M059J (cell line): ENCODE results near the gene PARVB. TPM values are rescaled to one million over a fixed set of nuclear protein-coding genes. Genes with fewer than 3 reads are reported as not detected.
"Not testable (repeated sequence)": the region's sequence is repeated elsewhere in the genome, so short reads cannot be mapped to it uniquely, and the experiment has no call there.

Experiments used
- DNase-seq: peaks from one replicate; pipeline ENCODE4 v3.0.0-alpha.2; 2012; ENCODE audit warnings: low read depth
- total RNA-seq: library from RNA; depleted of rRNA; stranded (reverse); fragments of >200 nt; shearing (Covaris generic); gene quantifications from 2 replicates; pipeline ENCODE4 v1.2.3, GENCODE V29; 2014

PARVB gene
- total RNA-seq, 1 experiment from 2014 or later: 0.15 TPM

DNA sequence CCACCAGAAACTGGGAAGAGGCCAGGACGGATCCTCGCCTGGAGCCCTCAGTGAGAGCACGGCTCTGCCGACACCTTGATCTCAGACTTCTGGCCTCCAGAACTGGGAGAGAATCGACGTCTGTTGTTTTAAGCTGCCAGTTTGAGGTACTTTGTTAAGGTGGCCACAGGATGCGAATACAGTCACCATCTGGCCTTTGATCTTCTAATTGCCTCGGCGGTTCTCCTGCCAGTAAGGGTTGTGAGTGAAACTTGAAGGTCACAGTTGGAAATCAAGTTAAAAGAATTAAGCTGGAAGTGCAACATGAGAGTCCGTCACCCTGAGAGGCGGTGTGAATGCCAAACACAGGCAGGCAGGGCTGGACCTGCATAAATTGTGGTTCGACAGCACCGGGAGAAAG is 27.9 kb downstream of the PARVB start:
- DNase-seq: no peak

DNA sequence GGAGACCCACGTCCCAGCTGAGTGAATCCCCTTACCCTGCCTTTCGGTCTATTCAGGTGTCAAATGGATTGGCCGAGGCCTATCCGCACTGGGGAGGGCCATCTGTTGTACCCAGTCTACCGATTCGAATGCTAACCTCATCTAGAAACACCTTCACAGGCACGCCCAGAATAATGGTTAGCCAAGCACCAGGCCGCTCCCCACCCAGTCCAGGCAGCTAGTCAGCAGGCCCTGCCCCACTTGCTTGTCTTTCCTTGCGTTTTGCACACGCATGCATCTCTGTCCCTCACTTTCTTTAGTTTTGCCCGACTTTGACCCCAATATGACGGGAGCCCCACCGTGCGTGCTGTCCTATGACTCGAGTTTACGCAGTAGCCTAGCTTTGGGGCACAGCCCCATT is 31.7 kb downstream of the PARVB start:
- DNase-seq: no peak

DNA sequence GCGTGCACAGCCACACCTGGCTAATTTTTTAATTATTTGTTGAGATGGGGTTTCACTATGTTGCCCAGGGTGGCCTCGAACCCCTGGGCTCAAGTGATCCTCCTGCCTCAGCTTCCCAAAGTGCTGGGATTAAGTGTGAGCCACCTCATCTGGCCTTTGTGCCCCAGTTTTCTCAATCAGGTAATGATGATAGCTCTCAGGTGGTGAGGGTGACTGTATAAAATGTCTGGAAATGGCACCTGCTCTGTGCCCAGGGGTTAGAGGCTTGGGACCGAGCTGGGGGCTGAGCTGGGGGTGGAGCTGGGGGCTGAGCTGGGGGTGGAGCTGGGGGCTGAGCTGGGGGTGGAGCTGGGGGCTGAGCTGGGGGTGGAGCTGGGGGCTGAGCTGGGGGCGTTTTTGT is 32.5 kb downstream of the PARVB start:
- DNase-seq: not testable (repeated sequence)

DNA sequence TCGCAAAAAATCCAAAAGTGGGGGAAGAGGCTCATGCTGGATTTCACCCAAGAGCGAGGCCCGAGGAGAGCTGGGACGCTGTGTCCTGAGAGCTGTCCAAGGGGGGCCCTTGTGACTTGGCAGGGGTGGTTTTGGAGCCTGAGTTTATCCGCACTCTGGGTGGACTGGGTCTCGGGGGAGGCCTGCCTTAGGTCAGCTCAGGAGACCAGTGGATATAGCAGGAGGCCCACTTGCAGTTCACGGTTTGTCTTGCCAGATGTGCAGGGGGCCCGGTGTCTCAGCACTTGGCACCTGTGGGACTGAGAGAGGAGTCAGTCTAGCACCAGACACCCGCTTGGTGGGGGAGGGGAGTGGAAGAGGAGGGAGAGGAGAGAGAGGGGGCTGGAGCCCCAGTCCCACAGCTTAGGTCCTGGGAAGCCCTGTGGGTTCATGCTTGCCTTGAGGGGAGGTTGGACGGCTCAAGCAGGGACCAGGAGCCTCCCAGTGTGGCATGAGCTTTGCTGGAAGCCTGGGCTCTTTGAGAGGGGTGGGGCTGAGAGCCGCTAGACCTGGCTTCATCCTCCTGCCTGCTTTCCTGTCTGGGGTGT is 33.4 kb downstream of the PARVB start:
- DNase-seq: no peak

DNA sequence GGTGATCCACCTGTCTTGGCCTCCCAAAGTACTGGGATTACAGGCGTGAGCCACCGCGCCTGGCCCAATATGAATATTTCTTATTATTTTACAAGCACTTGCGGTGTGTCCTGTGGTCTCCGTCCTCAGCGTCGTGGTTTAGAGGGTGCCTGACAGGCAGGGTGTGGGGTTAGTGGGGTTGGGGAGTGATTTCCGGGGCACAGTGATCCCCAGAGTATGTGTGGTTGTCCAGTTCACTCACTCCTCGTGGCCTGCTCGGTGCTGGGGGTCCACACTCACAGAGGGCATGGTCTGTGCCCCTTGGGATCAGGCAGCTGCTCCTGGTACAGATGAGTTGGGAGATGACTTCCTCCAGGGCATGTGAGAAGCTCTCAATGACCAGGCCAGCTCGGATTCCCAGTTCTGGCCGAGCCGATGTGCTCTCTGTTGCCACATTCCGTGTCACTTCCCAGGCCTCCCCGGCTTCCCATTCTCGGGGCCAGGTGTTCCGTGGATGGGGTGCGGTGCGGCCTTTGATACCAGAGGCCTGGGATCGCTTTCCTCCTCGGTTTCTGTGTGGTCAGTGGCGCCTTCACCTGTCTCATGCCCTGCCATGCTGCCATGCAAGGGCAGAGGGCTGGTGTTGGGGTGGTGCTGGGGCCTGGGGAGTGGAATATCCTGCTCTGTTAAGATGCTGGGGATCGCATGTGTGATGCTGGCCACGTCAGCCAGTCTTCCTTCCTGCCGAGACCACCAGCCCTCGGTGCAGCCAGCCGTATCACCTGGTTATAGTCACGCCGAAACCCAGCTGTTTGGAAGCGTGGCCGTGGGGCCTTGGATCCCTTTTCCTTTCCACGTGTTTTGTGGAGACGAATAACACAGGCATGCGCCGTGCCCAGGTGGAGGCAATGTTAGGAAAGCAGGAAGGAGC is 39.6 kb downstream of the PARVB start:
- no peak for DNase-seq

DNA sequence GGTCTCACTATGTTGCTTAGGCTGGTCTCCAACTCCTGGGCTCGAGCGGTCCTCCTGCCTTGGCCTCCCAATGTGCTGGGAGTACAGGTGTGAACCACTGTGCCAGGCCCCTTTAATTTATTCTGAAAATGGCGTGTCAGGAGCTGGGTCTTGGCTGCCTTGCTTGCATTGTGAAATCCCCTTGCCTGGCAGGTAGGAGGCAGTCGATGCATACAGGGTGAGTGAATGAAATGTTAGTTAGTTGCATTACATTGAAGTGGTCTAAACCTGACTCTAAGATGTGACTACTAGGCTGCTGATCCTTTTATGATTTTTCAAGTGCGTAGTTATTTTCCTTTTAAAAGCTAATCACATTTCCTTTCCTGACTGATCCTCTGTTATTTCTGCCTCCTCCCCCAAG is 42.9 kb downstream of the PARVB start:
- no peak for DNase-seq

DNA sequence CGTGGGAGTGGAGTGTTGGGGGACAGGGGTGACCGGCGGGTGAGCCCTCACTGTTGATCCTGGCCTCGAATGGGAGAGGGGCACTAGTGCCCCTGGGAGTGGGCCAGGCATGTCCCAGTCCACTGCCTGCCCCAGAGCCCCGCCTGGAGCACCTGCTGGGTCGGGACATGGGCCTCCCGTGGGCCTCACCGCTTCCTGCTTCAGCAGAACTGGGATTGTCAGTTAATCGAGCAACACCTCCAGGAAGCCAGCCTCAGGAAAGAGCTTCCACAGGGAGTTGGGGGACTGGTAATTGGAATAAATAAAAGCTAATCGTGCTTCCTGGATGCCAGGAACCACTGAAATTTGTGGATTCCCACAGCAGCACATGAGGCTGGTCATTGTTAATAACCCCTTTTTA is 43.8 kb downstream of the PARVB start:
- DNase-seq: no peak

DNA sequence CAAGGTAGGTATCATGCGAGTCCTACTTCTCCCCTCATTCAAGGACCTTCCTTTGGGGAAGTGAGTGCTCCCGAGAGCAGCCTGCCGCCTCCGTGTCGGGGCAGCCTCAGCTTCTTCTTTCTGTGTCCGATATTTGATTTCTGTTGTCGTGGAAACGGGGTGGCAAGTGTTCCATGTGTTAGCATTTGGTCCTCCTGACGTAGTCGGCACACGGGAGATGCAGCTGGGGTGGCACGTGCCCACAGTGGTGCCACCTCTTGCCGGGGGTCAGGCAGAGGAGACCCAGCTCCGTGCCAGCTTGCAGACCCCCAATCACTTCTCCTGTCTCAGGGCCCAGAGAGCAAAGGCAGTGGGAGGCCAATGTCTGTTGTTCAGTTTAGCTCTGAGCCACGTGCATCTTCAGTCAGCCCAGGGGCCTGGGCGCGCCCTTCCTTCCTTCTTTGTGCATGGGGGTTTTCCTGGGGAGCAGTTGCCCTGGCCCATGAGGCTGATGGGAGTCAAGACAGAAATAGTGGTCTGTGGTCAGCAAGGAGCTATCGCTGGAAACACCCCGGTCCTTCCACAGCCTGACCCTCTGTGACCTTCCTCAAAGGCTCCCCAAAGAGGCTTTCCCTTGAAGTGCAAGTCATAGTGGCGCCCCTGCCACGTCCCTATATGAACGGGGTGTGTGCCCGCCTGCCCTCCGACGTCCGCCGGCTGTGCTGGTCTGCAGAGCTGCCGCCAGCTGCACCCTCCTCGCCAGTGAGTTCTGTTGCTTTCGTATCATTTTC is 44.5 kb downstream of the PARVB start:
- peak; percentile 14 for DNase-seq

DNA sequence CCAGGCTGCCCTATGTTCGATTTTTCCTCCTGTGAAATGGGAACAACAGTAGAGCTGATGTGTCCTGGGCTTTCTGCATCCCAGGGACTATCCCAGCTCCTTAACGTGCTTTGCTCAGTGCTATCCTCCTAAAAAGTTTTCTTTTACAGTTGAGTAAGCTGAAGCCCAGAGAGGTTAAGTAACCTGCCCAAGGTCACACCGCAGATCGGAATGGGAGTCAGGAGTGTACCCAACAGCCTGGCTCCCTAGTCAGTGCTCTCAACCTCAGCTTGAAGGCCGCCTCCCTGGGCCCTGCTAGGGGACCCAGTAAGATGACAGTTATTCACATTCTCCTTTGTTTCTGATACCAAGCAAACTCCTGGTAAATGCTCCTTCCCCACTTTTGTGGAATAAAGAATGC is 45.9 kb downstream of the PARVB start:
- no peak for DNase-seq

DNA sequence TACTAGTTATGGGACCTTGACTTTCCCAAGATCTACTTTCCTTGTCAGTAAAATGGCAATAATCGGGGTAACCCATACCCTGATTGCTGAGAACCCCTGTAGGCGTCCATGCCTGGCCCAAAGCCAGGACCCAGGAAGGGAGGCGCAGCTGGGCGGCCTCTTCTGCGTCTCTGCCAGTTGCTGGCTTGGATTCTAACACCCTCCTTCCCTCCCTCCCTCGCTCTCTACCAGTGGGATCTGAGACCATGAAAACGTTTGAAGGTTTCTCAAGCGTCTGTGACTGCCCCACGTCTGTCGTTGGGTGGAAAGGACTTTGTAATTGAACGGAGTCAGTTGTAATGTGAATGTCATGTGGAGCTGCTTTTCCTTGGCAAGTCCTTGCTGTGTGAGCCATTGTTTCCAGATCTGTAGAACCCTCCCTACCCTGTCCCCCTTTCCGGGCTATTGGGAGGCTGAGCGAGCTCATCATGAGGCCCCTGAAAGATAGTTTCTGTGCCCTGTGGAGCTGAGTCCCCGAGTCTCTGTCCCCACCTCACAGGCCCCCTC is 47.8 kb downstream of the PARVB start:
- DNase-seq: no peak

DNA sequence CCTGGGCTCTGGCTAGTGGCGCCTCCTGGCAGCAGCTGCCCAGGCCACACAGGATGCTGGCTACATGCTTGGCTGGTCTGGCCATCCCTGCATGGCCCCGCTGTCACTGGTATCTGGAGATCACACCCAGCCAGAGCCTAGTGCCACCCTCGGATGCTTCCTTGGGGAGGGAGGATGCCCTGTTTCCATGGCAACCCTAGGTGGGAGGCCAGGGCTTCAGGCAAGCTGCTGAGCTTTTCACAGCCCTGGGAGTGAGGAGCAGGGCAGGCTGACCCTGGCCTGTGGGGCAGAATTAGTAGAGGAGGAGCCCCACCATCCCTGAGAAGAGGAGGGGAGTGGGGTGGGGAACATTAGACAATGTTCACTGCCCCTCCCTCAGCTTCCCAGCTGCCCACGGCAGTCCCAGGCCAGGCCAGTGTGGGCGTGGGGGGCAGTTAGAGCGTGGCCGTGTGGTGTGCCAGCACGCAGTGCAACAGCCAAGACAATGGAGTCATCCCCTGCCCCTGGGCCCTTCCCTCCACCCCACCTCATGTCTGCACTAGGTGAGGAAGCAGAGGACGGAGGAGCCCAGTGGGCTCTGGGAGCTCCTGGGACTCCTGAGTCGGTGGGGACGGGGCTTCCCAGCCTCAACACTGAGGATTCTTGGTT is 50.4 kb downstream of the PARVB start:
- DNase-seq: no peak

DNA sequence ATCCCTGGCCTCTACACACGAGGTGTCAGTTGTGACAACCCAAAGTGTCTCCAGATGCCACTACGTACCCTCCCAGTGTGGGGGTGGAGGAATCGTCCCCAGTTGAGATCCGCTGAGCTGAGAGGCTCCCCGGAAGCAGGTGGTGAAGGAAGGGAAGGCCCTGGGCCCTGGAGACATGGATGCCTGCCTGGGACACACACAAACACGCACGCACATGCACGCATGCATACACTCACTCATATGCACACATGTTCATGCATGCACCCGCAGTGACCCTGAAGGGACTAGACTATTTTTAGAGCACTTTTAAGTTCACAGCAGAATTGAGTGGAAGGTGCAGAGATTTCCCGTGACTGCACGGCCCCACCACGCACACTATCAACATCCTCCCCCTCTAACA is 50.9 kb downstream of the PARVB start:
- DNase-seq: no peak

DNA sequence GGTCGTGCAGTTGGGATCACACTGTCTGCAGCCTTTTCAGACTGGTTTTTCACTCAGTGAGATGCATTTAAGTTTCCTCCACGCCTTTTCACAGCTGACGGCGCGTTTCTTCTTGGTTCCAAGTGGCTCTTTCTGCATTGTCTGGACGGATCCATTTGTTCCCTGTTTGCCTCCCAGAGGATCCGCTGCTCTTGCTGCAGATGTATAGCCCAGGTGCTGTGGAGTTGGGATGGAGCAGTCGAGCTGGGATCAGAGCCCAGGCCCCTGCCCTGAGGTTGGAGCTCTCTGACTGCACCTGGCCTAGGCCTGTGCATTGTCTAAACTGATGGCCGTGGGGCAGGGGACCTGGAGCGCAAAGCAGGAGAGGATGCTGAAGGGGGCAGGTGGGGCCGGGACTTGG is 51.6 kb downstream of the PARVB start:
- DNase-seq: no peak

DNA sequence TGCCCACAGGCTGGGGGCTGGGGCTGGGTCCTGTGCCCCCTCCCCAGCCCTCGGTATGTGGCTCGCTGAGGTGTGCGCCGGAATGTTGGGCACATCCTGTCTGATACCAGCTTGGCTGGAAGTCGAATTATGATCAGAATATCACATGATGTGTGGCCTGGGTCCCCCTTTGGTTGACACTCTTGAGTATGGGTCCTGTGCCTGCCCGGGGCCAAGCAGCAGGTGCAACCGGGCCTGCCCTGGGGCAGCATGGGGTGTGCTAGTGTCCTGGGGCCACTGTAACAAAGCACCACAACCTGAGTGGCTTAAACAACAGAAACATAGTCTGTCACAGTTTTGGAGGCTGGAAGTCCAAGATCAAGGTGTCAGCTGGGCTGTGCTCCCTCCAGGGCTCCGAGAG is 52.7 kb downstream of the PARVB start:
- no peak for DNase-seq

DNA sequence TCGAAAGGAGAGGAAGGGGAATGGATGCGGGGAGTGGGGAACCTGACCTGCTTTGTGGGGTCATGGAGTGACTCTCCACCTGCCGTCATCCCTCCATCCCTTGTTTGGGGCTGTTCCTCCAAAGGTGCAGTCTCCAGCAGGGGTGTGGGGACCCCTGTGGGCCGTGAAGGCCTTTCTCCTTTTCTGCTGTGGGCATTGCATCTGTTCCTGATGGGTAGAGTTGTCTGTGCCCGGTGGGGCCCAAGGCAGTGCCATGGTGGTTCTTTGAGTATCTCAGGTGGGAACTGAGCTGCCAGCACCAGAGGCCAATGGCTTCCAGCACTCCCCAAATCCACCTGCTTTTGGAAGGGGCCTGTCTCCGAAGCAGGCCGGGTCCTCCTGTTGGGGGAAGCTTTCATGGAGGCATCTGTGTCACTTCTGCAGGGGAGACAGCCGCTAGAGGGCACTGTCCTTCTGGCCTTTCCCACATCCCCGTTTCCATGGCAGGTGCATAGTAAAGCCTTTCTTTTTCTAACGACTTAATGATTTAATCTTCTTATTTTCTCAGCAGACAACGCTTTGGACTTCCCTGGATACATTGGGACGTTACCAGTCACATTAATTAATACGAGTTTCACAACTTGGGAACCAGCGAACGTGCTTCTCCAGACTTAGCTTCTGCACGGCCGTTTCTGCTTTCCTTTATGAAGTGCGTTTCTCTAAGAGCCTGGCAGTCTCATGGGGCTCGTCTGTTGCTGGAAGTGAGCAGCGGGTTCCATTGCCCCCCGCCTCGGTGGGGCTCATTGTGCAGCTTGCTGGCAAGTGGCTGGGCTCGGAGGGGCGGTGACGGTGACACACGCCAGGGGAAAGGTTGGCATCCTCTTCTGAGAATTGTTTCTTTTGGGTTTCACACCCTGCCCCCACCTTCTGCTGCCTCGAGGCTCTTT is 57.1 kb downstream of the PARVB start:
- peak; percentile 51 for DNase-seq

DNA sequence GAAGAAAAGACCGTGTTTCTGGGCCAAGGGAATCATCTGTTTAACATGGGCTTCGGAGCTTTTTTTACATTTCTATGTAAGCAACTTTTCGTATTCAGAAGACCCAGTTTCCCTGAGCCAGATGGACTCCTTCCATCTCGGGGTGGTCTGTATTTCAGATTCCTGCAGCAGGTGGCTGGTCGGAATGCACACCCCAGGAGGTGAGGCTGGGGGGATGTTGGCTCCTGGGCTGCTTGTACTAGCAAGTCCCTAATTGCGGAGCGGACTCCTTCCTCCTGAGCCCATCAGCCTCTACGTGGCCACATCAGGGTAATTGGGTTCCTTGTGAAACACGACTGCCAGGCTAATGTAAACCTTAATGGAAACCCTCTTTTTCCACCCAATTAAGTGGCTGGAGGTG is 58.7 kb downstream of the PARVB start:
- no peak for DNase-seq

DNA sequence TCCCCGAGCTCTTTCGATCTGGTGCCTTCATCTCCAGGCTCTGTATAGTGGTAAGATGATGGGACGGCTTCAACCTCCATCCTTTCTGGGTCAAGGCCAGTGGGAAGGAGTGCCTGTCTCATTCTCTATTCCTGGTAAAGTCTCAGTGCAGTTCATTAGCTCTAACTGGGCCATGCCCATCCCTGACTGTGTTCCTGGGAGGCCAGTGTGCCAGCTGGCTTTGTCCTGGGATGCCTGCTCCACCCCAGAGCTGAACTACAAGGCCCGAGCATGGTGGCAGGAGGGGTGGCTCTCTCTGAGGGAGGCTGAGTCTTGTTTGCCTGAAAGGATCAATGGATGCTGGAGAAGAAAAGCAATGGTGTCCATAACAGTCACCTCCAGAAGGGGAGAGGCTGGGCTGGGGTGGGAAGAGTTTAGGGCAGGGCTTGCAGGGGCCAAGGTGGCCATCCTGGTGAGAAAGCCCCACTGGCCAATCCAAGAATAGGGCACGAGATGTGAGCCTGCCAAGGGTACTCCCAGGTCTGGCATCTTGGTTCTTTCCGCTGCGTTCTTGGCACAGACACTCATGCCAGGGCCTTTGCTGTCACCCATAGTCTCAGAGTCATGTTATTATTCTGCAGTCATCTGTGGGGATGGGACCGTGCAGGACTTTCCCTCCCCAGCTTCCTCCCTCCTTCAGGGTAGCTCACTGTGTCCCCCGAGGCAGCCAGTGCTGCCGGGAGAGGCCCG is 60.1 kb downstream of the PARVB start:
- DNase-seq: no peak

DNA sequence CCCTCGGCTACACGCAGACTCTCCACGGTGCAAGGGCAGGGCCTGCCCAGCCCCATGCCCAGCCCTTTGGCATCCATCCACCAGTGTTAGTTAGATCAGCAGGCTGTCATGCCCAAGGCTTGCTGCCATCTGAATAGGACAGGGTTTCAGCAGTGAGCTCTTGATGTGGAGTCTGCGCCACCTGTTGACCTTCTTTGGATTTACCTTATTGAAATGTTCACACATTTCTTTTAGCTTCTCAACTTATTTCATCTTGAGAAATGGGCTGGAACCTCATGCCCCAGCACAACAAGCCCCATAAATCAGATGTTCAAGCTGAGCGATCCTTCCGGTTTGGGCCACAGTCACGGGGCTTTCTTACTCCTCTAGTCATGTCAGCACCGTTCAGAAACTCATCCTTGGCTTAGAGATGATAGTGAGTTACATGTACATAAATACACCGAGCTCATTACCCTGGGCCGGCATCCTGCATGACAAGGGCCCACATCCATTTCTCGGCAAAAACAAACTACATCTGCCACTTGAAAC is 61.7 kb downstream of the PARVB start:
- DNase-seq: peak; percentile 64

DNA sequence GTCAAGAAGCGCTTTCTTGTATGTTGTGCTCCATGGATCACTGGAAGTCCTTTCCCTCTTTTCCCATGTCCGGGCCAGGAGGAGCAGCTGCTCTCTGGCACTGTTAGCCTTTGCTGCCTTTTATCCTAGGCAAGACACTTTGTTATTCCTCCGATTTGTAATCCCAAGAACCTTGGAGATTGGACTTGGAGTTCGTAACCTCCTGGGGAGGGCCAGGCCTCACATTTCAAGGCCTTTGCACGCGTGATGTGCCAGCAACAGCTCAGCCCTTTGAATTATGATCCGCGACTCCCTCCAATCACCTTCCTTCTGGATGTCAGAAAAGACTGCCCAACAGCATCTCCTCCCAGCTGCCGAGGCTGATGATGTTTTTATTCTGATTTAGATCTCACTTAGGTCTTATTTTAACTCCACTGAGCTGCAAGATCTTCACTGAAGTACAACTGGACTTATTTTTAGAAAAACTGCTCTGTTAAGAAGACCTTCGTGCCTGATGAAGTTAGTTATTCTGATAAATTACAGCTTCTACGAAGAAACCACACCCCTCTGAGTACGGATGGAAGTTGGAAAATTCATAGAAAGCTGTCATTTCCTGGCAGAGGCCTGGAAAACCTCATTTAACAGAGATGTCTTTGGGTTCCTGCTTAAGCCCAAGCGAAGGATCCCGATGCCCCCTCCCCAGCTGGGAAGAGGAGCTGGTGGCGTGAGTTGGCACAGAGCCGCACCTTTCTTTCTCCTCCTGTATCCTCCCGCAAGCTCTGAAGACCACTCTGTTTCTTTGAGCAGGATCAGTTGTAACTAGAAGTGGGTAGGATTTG is 62.4 kb downstream of the PARVB start:
- DNase-seq: no peak
